GM19324 (cell line): ENCODE measurements around the gene COPS9.

ENCODE experiments used
- ATAC-seq: cut with Tn5 transposase; IDR thresholded peaks from one replicate; pipeline ENCODE4 v1.9.1; 2021; ENCODE audit warnings: mild to moderate bottlenecking, moderate library complexity; ENCODE audit not compliant: unreplicated experiment, low FRiP score

Gene COPS9

DNA sequence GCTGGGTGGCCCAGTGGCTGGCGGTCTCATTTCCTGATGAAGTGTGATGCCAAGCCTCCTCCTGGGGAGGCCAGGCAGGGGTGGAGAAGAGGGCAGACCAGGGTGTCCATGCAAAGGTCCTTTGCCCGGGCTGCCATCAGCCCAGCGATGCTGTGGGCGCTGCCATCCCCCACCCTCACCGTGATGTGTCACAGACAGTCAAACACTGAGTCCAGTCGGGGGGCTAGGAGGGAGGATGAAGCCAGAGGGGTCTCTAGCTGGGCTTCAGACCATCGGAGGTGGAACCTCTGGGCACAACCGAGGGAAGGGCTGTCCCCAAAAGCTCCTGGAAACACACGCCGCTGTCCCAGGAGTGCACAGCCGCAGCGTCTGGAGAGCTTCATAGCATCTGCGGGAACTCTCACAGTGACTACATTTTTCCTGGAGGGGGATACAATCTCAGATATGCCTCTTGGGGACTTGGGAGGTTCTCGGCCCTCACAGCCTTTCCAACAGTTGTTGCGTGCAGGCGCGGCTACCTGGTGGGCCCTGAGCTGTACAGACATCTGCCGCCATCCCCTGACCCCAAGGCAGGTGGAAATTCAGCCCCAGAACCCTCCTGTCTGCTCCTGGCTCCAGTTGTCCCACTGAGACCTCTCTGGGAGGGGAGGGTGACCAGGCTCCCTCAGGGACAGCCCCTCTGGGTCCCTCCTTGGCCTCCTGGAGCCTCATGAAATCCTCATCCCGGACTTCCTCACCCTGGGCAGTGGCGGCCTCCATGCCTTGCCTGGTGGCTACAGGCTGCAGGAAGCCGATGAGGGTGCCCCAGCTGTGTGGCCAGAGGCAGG, 30.9 kb upstream of the COPS9 start:
- ATAC-seq: no peak

DNA sequence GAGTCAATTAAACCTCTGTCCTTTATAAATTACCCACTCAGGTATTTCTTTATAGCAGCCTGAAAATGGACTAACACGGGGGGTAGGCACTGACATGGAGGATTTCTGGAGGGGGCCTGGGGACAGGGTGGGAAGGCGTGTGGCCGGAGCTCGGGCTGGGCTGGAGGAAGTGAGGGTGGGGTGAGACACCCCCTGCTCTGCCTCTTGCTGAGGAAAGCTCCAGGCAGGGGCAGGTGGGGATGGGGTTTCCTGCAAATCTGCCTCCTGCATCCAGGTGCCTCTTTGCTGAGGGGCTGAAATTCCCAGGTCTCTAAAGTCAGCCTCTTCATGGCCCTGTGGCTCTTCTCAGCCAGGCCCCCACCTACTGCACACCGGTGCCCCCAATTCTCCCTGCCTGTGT, 30.1 kb upstream of the COPS9 start:
- no peak for ATAC-seq

- ATAC-seq: no peak
Measured at GRCh38 chr2:240165661-240166060, 29.6 kb upstream of the COPS9 start.

- ATAC-seq: no peak
Measured at GRCh38 chr2:240165034-240165433, 28.9 kb upstream of the COPS9 start.

- ATAC-seq: no peak
Measured at GRCh38 chr2:240164586-240164985, 28.5 kb upstream of the COPS9 start.

GRCh38 chr2:240163844-240164574, 27.9 kb upstream of the COPS9 start:
- no peak for ATAC-seq

DNA sequence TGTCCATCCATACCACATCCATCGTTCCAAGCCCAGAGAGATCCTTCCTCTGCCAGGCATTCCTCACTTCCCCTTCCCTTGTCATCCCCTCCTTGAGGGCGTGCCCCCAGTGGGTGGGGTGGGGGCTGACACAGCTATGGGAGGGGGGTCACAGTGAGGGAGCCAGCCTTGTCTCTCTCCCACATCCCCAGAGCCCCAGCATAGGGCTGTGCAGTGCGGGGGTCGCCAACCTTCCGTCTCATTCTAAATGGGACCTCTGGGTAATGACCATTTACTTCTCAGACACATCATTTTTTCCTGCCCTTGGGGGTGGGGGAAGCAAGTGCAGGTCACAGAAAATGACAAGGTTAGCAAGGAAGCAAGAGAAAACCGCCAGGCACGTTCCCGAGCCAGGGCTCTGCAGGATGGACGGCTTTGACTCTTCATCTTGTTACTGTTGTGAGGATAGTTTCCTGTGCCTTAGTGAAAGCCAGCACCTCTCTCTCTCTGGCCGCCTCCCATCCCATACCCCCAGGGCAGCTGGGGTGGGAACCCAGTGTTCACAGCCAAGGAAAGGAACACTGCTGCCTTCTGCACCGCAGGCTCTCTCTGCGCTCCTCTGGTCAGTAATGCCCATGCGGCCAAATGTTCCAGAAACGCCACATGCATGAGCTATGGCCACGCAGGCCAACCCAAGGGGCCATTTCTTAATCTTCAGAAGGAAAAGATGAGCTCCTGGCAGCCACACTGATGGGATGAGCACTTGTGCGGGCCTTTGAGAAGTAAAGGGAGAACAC, 27.0 kb upstream of the COPS9 start:
- no peak for ATAC-seq

GRCh38 chr2:240162531-240162930, 26.4 kb upstream of the COPS9 start:
- no peak for ATAC-seq

GRCh38 chr2:240162032-240162431, 25.9 kb upstream of the COPS9 start:
- ATAC-seq: no peak

DNA sequence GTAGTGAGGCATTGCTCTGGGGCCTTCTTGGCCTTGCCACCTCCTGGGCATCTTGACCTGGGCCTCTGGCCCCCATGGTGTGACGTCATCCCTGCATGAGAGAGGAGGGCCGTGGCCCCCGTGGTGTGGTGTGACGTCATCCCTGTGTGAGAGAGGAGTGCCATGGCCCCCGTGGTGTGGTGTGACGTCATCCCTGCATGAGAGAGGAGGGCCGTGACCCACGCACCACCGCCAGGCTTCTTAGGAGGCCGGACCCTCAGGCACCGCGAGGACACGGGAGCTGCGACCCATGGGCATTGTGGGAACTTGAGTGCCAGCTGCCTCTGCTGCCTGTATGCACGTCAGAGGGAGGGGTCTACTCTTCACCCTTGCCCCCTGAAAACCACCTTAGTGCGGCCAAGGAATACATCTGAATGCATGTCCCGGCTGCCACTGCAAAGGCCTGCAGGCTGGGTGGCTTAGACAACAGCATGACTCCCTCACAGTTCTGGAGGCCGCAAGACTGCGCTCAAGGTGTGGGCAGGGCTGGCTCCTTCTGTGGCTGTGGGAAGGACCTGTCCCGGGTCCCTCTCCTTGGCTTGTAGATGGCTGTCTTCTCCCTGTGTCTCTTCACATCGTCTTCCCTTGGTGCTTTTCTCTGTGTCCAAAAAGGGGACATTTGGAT, 25.1 kb upstream of the COPS9 start:
- no peak for ATAC-seq

GRCh38 chr2:240160291-240161086, 24.4 kb upstream of the COPS9 start:
- no peak for ATAC-seq

DNA sequence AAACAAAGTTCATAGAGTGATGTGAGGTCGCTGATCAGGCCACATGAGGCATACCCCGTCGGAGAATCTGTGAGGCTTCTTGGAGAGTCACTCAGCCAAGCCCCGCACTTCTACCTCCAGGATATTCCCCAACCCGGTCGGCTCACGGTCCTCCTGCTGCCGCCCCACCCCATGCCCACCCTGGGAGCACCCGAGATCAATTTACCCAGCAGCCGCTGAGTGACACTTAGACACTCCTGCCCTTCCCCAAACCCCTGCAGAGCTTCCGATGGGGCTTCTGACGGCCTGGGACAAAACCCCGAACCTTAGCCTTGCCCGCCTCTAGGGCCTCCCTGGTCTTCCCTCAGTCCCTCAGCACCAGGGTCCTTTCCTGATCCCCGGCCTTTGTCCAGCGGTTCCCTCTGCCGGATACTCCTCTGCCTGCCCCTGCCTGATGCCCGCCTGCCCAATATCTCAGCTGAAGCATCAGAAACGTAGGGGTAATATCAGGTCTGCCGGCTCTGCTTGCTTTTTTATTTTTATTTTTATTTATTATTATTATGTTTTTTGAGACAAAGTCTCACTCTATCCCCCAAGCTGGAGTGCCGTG, 23.2 kb upstream of the COPS9 start:
- no peak for ATAC-seq

GRCh38 chr2:240157147-240157470, 21.0 kb upstream of the COPS9 start:
- no peak for ATAC-seq

DNA sequence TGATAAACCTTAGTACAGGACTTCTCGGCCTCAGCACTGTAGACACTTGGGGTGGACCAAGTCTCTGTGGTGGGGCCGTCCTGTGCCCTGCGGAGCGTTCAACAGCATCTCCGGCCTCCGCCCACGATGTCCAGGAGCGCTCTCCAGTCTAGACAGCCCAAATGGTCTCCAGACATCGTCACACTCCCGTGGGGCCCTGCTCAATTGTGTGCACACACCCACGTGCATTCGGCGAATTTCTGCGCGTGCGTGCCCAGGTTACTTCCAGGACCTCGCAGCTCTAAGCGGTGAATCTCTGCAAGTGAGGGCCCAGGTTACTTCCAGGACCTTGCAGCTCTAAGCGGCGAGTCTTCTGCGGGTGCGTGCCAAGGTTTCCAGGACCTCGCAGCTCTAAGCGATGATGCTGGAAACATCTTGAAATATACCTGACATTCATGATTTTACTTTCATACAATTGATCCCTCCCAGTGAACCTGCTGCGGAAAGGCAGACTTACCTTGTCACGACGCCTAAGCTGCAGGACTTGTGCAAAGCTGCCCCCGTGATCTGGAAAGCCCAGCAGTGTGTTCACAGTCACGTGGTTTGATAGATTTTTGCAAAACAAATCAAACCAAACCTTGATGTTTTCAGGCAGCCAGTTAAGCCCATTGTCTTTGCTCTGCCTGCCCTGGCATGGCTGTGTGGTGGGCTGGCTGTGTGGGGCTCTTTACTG, 20.5 kb upstream of the COPS9 start:
- ATAC-seq: no peak

GRCh38 chr2:240155745-240156390, 19.8 kb upstream of the COPS9 start:
- no peak for ATAC-seq

- no peak for ATAC-seq
Measured at GRCh38 chr2:240155048-240155744, 19.1 kb upstream of the COPS9 start.

DNA sequence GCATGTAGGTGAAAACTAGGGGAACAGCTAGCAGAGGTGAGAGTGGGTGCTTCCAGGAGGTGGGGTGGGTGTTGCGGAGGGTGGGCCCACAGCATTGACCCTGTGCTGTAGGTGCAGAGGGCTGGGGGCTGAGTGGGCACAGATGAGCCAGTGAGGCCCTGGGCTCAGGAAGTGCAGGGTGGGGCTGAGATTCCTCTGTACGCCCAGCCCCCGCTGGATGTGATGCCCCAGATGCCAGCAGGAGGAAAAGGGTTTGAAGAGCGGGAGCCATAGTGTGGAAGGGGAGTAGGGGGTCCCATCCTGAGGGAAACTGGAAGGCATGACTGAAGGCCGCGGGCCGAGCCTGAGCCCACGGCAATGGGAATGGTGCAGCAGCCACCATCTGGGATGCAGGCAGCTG, 18.5 kb upstream of the COPS9 start:
- no peak for ATAC-seq

- no peak for ATAC-seq
Measured at GRCh38 chr2:240153418-240153817, 17.3 kb upstream of the COPS9 start.
